Rectal smooth muscle tissue (tissue), 1 donor: ENCODE measurements around the gene ADH4.
"Not testable (repeated sequence)": the region's sequence is repeated elsewhere in the genome, so short reads cannot be mapped to it uniquely, and the experiment has no call there.

Experiments
- H3K27ac ChIP-seq: one replicate; pipeline ENCODE4 v1.7.0; 2013; ENCODE audit warnings: low read depth, low read length, inconsistent platforms
- H3K27me3 ChIP-seq: one replicate; pipeline ENCODE4 v1.7.0; 2013; ENCODE audit warnings: low read length; ENCODE audit not compliant: control insufficient read depth, insufficient read depth
- H3K36me3 ChIP-seq: one replicate; pipeline ENCODE4 v1.7.0; 2013; ENCODE audit warnings: low read length; ENCODE audit not compliant: control insufficient read depth, insufficient read depth
- H3K4me1 ChIP-seq: one replicate; pipeline ENCODE4 v1.7.0; 2013; ENCODE audit warnings: low read length; ENCODE audit not compliant: control insufficient read depth, insufficient read depth
- H3K4me3 ChIP-seq: one replicate; pipeline ENCODE4 v1.7.0; 2013; ENCODE audit warnings: low read length
- H3K9ac ChIP-seq: one replicate; pipeline ENCODE4 v1.7.0; 2013; ENCODE audit warnings: low read length

Gene ADH4

DNA sequence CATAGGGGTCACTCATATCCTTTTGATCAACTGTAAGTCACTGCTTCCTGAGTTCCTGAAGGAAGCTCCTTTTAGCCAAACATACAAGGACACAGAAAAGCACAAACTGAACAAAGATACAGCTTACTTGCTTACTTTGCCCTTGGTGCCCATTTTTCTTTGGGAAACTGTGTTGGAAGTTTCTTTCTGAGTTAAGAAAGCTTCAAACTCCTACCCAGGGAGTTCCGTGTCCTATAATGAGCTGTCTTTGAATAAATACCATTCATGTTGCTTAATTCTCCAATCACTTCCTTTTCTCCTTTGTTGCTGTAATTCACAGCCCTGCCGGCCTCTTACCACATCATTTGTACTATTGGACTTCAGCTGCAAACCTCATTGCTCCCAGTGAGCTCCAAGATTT lies at the start of gene ADH4:
Gene ADH4 (minus strand): TSS at position 228 of the 400 bp plus-strand sequence. CDS start 75 bp downstream, at position 153.
- H3K27me3 ChIP-seq: no peaks in the 10 kb centered on the region
- H3K36me3 ChIP-seq: no peaks in the 10 kb centered on the region
- H3K4me1 ChIP-seq: no peaks in the 10 kb centered on the region
- no peak within 1 kb of the TSS for H3K4me3 ChIP-seq
- H3K27ac ChIP-seq: no peak within 1 kb of the TSS
- no peak within 1 kb of the TSS for H3K9ac ChIP-seq

DNA sequence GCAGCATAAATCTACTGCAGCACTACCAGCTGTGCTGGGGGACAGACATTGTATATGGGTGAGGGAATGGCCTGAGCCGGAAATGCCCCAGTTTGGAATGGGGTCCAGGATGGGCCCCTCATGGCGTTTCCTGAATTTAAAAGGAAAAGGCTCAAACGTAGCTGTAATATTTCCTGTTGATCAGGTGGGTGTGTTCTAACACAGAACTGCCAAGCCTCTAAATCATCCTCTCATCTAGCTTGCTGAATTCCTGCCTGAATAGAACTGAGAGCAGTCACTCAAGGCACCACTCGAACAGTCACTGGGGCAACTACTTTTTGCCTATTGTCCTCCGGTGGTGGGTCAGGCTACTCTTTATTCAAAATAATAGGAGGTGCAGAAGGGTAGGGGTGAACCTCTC lies 46.2 kb upstream of the ADH4 start:
- Histone ChIP-seq H3K27ac (no peak overlapping the region), H3K4me3 (no peak overlapping the region), H3K36me3 (no peaks in the 10 kb centered on the region), H3K4me1 (no peaks in the 10 kb centered on the region), H3K27me3 (no peaks in the 10 kb centered on the region), H3K9ac (no peak overlapping the region)

DNA sequence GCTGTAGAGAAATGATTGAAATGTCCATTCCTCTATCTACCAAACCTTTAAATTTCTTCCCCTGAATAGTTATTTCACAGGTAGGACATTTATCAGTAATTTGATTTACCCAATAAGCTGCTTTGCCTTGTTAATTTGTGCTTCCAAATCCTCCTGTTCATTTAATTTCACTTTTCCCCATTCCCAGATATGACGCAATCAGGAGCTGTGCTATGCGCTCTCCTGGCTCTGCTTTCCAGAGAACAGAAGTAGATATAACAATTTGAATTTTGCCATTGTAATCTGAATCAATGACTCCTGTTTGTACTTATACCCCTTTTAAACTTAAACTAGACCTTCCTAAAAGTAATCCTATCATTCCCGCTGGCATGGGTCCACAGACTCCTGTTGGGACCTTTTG lies 45.8 kb upstream of the ADH4 start:
- not testable (repeated sequence) for H3K36me3 ChIP-seq, H3K9ac ChIP-seq, H3K4me3 ChIP-seq, H3K4me1 ChIP-seq, H3K27me3 ChIP-seq
- peak overlapping the region; percentile 7 for H3K27ac ChIP-seq

DNA sequence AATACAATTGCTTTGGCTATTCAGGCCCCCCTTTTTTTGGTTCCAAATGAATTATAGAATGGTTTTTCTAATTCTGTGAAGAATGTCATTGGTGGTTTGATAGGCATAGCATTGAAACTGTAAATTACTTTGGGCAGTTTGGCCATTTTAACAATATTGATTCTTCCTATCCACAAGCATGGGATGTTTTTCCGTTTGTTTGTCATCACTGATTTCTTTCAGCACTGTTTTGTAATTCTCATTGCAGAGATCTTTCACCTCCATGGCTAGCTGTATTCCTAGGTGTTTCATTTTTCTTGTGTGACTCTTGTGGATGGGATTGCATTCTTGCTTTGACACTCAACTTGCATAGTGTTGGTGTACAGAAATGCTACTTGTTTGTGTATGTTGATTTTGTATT lies 41.9 kb upstream of the ADH4 start:
- Histone ChIP-seq H3K27ac (no peak overlapping the region), H3K9ac (no peak overlapping the region)

DNA sequence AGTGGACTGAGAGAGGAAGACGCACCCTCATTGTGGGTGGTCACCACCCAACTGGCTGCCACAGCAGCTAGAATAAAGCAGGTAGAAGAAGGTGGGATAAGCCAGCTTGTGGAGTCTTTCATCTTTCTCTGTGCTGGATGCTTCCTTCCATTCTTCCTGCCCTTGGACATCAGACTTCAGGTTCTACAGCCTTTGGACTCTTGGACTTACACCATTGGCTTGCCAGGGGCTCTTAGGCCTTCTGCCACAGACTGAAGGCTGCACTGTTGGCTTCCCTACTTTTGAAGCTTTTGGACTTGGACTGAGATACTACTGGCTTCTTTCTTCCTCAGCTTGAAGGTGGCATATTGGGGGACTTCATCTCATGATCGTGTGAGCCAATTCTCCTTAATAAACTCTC lies 41.5 kb upstream of the ADH4 start:
- Histone ChIP-seq H3K36me3 (no peaks in the 10 kb centered on the region), H3K9ac (no peak overlapping the region), H3K4me1 (no peaks in the 10 kb centered on the region), H3K27ac (no peak overlapping the region), H3K4me3 (no peak overlapping the region), H3K27me3 (no peaks in the 10 kb centered on the region)

More for the DNA sequence above, 41.9 kb upstream of the ADH4 start:
- no peaks in the 10 kb centered on the region for H3K27me3 ChIP-seq
- no peaks in the 10 kb centered on the region for H3K4me1 ChIP-seq
- H3K36me3 ChIP-seq: no peaks in the 10 kb centered on the region
- no peak overlapping the region for H3K4me3 ChIP-seq

DNA sequence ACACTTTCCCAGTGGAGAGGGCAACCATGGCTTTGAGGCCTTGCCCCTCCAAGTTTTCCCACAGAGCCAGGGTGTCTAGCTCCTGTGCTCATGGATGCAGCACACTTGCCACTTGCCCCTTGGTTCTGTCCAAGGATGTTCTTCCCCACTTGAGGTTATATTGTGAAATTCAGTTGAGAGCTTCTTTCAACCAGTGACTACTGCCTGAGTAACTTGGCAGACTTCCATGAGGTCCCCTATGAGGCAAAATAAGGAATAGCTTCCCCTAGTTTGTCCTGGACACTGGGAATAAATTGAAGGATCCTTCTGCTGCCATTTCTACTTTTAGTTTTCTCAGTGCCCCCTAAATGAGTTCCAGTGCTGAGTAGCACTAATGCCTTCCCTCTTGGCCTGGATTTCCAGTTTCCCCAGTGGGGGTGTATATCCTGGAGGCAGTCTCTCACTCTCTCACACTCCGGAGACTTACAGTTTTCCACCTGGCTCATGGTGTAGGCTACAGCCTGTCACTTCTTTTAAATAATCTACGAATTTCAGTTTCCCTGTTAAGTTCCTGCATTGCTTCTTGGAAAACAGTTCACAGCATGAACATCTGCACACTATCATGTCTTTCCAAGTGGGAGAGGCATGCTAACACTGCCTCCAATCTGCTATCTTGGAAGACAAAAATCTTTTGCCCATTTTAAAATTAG lies 36.4 kb upstream of the ADH4 start:
- no peak overlapping the region for H3K4me3 ChIP-seq
- no peaks in the 10 kb centered on the region for H3K36me3 ChIP-seq
- H3K4me1 ChIP-seq: no peaks in the 10 kb centered on the region
- H3K27ac ChIP-seq: peak overlapping the region; percentile 42
- no peak overlapping the region for H3K9ac ChIP-seq
- H3K27me3 ChIP-seq: no peaks in the 10 kb centered on the region

DNA sequence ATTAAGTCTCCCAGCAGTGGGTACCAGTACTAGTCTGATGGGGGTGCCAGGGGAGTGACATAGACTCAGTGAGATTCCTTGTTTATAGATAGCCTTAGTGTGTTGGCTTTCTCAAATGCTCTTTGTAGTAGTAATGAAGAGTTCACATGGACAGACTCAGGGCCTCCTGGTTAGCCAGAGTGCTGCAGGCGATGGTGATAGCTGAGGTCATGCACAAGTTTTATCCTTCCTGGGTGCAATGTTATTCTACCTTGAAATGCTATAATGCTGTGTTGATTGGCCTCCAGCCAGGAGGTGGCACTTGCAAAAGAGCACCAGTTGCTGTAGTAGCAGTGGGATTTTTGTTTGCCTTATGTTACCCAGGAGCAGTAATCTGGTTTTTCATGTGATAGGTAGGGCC lies 35.5 kb upstream of the ADH4 start:
- Histone ChIP-seq H3K4me3 (no peak overlapping the region), H3K36me3 (no peaks in the 10 kb centered on the region), H3K9ac (no peak overlapping the region), H3K4me1 (no peaks in the 10 kb centered on the region), H3K27me3 (no peaks in the 10 kb centered on the region), H3K27ac (no peak overlapping the region)

DNA sequence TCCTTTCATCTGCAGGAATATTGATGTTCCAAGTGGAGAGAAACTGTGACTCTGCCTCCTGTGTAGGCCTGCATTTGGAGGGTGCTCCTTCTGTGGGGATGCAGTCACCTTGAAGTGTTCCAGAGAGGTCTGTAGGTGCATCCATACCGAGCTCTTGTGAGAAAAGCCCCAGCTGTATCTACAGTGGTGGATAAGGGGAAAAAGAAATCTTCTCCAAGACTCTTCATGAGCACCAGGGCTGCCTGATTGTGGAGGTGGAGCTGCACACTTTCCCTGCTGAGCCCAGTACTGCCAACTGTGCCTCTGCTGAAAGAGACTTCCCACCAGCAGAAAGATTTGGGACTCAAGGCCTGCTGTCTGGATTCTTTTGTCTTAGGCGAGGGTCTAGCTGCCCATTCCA lies 35.1 kb upstream of the ADH4 start:
- no peak overlapping the region for H3K27ac ChIP-seq
- H3K4me1 ChIP-seq: no peaks in the 10 kb centered on the region
- H3K36me3 ChIP-seq: no peaks in the 10 kb centered on the region
- no peak overlapping the region for H3K9ac ChIP-seq
- no peak overlapping the region for H3K4me3 ChIP-seq
- no peaks in the 10 kb centered on the region for H3K27me3 ChIP-seq

DNA sequence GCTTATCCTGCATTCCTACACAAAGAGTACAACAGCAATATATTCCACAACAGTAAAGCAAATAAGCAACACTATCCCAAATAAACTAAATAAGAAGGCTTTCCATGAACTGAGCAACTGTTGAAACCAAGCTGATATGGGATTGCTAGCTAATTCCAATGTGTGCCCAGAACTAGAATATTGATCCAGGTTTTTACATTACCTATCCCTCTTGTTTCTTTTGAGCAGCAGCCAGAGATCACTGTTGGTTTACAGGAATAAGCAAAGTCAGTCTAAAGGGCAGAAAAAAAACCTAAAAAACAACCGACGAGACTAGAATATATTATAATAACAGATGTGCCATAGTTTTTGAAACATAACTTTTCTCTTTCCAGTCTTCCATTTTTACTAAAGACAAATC lies 22.4 kb upstream of the ADH4 start:
- Histone ChIP-seq H3K27ac (no peak overlapping the region), H3K4me3 (no peak overlapping the region), H3K4me1 (no peaks in the 10 kb centered on the region), H3K36me3 (no peaks in the 10 kb centered on the region), H3K27me3 (no peaks in the 10 kb centered on the region), H3K9ac (no peak overlapping the region)

DNA sequence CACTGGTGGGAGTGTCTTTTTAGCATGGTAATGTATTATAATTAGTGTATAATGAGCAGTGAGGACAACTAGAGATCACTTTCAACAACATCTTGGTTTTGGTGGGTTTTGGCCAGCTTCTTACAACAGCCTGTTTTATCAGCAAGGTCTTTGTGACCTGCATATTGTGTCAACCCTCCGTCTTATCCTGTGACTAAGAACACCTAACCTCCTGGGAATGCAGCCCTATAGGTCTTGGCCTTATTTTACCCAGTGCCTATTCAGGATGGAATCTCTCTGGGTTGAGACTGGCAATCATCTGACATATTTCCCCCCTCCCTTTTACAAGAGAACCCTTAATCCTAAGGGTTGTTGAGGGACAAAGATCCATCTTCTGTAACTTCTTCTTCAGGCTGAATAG lies 21.9 kb upstream of the ADH4 start:
- Histone ChIP-seq H3K27ac (no peak overlapping the region), H3K27me3 (no peaks in the 10 kb centered on the region), H3K36me3 (no peaks in the 10 kb centered on the region), H3K4me3 (no peak overlapping the region), H3K9ac (no peak overlapping the region), H3K4me1 (no peaks in the 10 kb centered on the region)

DNA sequence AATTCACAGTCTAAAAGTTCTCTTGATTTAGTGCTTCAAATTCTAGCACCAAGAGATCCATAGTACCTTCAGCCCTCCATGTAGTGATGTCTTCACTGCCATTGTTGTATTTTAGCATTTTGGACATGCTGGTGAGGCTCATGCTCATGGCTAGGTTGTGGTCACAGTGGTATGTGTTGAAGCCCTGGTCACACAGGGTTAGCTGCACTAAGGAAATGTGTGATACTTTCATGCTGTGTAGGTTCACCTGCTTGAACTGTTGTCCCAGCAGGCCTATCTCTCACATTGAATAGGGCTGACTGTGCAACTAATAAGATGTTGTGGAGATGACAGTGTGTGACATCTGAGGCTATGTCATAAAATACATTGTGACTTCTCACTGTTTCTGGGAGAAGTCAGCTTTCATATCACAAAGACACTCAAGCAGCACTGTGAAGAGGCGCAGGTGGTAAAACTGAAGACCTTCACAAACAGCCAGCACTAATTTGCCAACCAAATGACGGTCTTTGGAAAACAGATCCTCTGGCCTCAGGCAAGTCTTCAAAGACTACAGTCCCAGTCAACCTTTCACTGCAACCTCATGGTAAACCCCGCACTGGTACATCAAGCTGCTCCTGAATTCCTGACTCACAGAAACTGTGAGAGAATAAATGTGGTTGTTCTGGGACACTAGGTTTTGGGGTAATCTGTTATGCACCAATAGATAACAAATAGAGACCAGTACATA lies 17.4 kb upstream of the ADH4 start:
- Histone ChIP-seq H3K4me1 (no peaks in the 10 kb centered on the region), H3K27me3 (no peaks in the 10 kb centered on the region), H3K27ac (no peak overlapping the region), H3K36me3 (no peaks in the 10 kb centered on the region), H3K4me3 (no peak overlapping the region), H3K9ac (no peak overlapping the region)

DNA sequence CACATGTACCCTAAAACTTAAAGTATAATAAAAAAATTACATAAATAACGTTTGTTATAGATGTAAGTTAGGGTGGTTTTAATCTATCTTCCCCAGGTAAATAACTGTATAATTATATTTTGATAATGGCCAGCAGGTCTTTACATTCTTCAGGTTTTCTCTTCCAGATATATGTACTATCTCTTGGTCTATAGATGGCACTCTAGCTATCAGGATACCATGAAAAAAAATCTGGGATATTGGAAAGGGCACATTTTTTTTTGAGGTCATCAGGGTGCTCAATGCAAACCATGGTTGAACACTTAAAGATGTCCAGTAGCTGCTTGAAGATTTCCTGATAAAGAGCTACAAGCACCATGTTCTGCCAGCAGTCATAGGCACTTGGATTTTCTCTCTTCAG lies 15.6 kb upstream of the ADH4 start:
- Histone ChIP-seq H3K4me1 (no peaks in the 10 kb centered on the region), H3K36me3 (no peaks in the 10 kb centered on the region), H3K27me3 (no peaks in the 10 kb centered on the region), H3K4me3 (no peak overlapping the region), H3K27ac (no peak overlapping the region), H3K9ac (no peak overlapping the region)

DNA sequence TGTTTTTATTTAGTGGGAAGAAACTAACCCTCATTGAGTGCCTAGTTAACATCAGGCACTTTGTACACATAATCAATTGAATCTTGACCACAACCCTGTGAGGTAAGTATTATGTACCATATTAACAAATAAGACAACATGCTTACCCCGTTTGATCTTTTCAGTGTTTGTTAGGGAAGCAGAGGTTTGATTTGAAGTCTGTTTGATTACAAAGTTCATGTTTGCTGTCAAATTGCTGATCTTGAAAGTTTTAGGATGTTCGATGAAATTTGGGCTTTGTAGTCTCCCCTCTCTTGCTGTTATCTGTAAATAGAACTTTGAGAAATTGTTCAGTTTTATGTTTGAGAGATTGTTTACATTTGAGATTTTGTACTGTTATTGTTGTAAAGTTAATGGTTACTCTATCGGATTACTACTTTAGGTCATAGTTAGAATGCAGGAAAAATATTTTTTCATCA lies 13.4 kb upstream of the ADH4 start:
- H3K4me1 ChIP-seq: no peaks in the 10 kb centered on the region
- H3K9ac ChIP-seq: no peak overlapping the region
- no peak overlapping the region for H3K4me3 ChIP-seq
- no peak overlapping the region for H3K27ac ChIP-seq
- H3K27me3 ChIP-seq: no peaks in the 10 kb centered on the region
- no peaks in the 10 kb centered on the region for H3K36me3 ChIP-seq
